A673 (cell line): ENCODE results near the gene CALU. TPM values are rescaled to one million over a fixed set of nuclear protein-coding genes. Genes with fewer than 3 reads are reported as not detected.

Experiments used
- BruUV-seq: library from RNA; stranded (reverse); fragments of 400-500 nt; replicated peaks from 2 replicates; lab custom pipeline; 2021; lab: Mats Ljungman, UMichigan
- CTCF ChIA-PET: fragments of 300-600 bp; sonication (Branson Sonifier 250); formaldehyde crosslinking; loops from one replicate; lab custom pipeline; 2022; ENCODE audit warnings: antibody characterized with exemption; lab: Charles Lee
- POLR2A ChIA-PET: fragments of 300-600 bp; sonication (Branson Sonifier 250); formaldehyde crosslinking; loops from one replicate; lab custom pipeline; 2022; ENCODE audit warnings: antibody characterized with exemption; ENCODE audit not compliant: low non-redundant PET; lab: Charles Lee
- DNase-seq: peaks from one replicate; pipeline ENCODE4 v3.0.0-alpha.2; 2015; ENCODE audit warnings: low spot score
- H3K27ac ChIP-seq: fragments of 200-600 bp; sonication (generic); 2 replicates; pipeline ENCODE4 v1.5.1; 2016; ENCODE audit warnings: mixed run types, low read depth, mild to moderate bottlenecking, mixed read lengths, antibody characterized with exemption, low read length; ENCODE audit not compliant: poor library complexity, severe bottlenecking
- H3K27me3 ChIP-seq: fragments of 200-600 bp; sonication (generic); replicated peaks from 2 replicates; pipeline ENCODE4 v1.6.1; 2017; ENCODE audit warnings: mixed run types, low read depth, mild to moderate bottlenecking, mixed read lengths, antibody characterized with exemption, low read length; ENCODE audit not compliant: insufficient read depth, poor library complexity
- H3K36me3 ChIP-seq: fragments of 200-600 bp; sonication (generic); 2 replicates; pipeline ENCODE4 v1.6.1; 2016; ENCODE audit warnings: mixed run types, mild to moderate bottlenecking, mixed read lengths, antibody characterized with exemption, low read length; ENCODE audit not compliant: insufficient read depth, poor library complexity, severe bottlenecking
- H3K4me1 ChIP-seq: fragments of 200-600 bp; sonication (generic); 2 replicates; pipeline ENCODE4 v1.6.1; 2017; ENCODE audit warnings: mixed run types, mild to moderate bottlenecking, mixed read lengths, antibody characterized with exemption, low read length; ENCODE audit not compliant: insufficient read depth, poor library complexity, severe bottlenecking
- H3K4me3 ChIP-seq: fragments of 200-600 bp; sonication (generic); 2 replicates; pipeline ENCODE4 v1.5.1; 2016; ENCODE audit warnings: low read depth, mixed run types, mild to moderate bottlenecking, mixed read lengths, low read length; ENCODE audit not compliant: poor library complexity, severe bottlenecking
- H3K9me3 ChIP-seq: fragments of 200-600 bp; sonication (generic); 2 replicates; pipeline ENCODE4 v1.6.1; 2016; ENCODE audit warnings: mixed run types, low read depth, mild to moderate bottlenecking, mixed read lengths, antibody characterized with exemption, low read length; ENCODE audit not compliant: poor library complexity, severe bottlenecking
- CTCF ChIP-seq: fragments of 300-800, 200-600 bp; sonication (generic); conservative IDR thresholded peaks from 2 replicates; pipeline ENCODE4 v1.5.1; 2017; ENCODE audit warnings: low read depth, mild to moderate bottlenecking, antibody characterized with exemption, low read length, moderate library complexity, mixed read lengths
- EZH2 ChIP-seq: fragments of 200-600 bp; sonication (generic); IDR thresholded peaks from 2 replicates; pipeline ENCODE4 v1.6.1; 2017; ENCODE audit warnings: borderline replicate concordance, low read depth, mild to moderate bottlenecking, mixed read lengths, antibody characterized with exemption, low read length; ENCODE audit not compliant: poor library complexity, severe bottlenecking
- intact Hi-C: fragments of 100-400 bp; cut with micrococcal nuclease; formaldehyde crosslinking; loops from one replicate; pipeline ENCODE4 v1.10.0; 2022; ENCODE audit not compliant: unreplicated experiment
- total RNA-seq: library from RNA; stranded (reverse); gene quantifications from 2 replicates; pipeline ENCODE4 v1.2.3, GENCODE V29; 2021

The CALU gene
- total RNA-seq, 1 experiment from 2014 or later, result 162 TPM

- intact Hi-C loops, result loop anchor here (10.0 kb wide), 1 partner anchor 88 kb away; no protein-coding TSS in a partner anchor
- H3K36me3 ChIP-seq, result no peaks in the 10 kb centered on the region
- POLR2A ChIA-PET, result no interaction called here
- no peak overlapping the region for H3K27ac ChIP-seq
- H3K4me1 ChIP-seq, result no peaks in the 10 kb centered on the region
- TF ChIP-seq EZH2, result no peak
- TF ChIP-seq CTCF, result no peak
- no peak overlapping the region for H3K4me3 ChIP-seq
- CTCF ChIA-PET, result no interaction called here
- H3K9me3 ChIP-seq, result no peaks in the 10 kb centered on the region
- no peaks in the 10 kb centered on the region for H3K27me3 ChIP-seq
- no peak for DNase-seq
- no TSS peak for BruUV-seq
Observed at GRCh38 chr7:128796327-128796726, 57.2 kb downstream of the CALU start.

GRCh38 chr7:128799451-128799850, 60.3 kb downstream of the CALU start:
- no peaks in the 10 kb centered on the region for H3K4me1 ChIP-seq
- TF ChIP-seq EZH2, result no peak
- TF ChIP-seq CTCF, result no peak
- H3K9me3 ChIP-seq, result no peaks in the 10 kb centered on the region
- no peak overlapping the region for H3K27ac ChIP-seq
- intact Hi-C loops, result loop anchor here (10.0 kb wide), 1 partner anchor 85 kb away; no protein-coding TSS in a partner anchor
- CTCF ChIA-PET, result no interaction called here
- H3K4me3 ChIP-seq, result no peak overlapping the region
- H3K36me3 ChIP-seq, result no peaks in the 10 kb centered on the region
- no TSS peak for BruUV-seq
- no peaks in the 10 kb centered on the region for H3K27me3 ChIP-seq
- POLR2A ChIA-PET, result no interaction called here
- no peak for DNase-seq

GRCh38 chr7:128800567-128800966, 61.4 kb downstream of the CALU start:
- DNase-seq, result no peak
- Histone ChIP-seq H3K36me3 (no peaks in the 10 kb centered on the region), H3K27me3 (no peaks in the 10 kb centered on the region), H3K27ac (no peak overlapping the region), H3K9me3 (no peaks in the 10 kb centered on the region), H3K4me3 (no peak overlapping the region), H3K4me1 (no peaks in the 10 kb centered on the region)
- ChIA-PET CTCF (no interaction called here), POLR2A (no interaction called here)
- intact Hi-C loops, result no loop called here
- BruUV-seq, result no TSS peak
- no peak for TF ChIP-seq CTCF
- no peak for TF ChIP-seq EZH2
